ENCODE results near the gene NFIA. TPM values are rescaled to one million over a fixed set of nuclear protein-coding genes. Genes with fewer than 3 reads are reported as not detected.

NFIA gene
- total and polyA plus RNA-seq, 2 donors, result 7.9 to 10.3 TPM

DNA sequence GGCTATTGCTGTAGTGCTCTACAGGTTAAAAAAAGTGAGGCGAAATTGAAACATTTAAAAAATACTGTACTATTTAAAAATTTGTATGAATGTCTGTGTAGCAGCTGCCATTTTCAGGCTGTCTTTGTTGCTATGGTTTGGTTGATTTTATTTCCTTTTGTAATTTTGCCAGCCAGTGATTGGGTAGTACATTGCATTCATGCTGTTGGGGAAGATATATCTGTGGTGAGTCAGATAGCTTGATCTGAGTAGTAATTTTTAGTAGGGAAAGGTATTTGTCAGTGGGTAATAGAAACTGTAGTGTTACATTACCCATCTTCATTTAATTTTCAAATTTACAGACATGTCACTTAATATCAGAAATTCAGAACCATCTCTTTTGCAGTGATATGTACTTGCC lies 15.0 kb downstream of the NFIA start:
- Histone ChIP-seq H3K4me3 (ENCODE audit: low read length in 2 of 2) (no peak overlapping the region), H3K4me1 (ENCODE audit: control insufficient read depth in 2 of 2, insufficient read depth in 2 of 2, low read length in 2 of 2) (no peaks in the 10 kb centered on the region), H3K36me3 (ENCODE audit: control insufficient read depth in 2 of 2, insufficient read depth in 2 of 2, low read length in 1 of 2) (no peaks in the 10 kb centered on the region), H3K27me3 (ENCODE audit: control insufficient read depth in 2 of 2, insufficient read depth in 1 of 2, low read length in 1 of 2) (no peaks in the 10 kb centered on the region), H3K27ac (ENCODE audit: low read depth in 1 of 2, low read length in 1 of 2) (no peak overlapping the region), H3K9me3 (ENCODE audit: control insufficient read depth in 2 of 2, insufficient read depth in 1 of 2, low read length in 1 of 2) (no peaks in the 10 kb centered on the region)
- DNase-seq (ENCODE audit: low read depth in 6 of 9, low spot score in 9 of 9), result no peak
- 97% methylated on average over 1 of the region's 1 CpG for WGBS

DNA sequence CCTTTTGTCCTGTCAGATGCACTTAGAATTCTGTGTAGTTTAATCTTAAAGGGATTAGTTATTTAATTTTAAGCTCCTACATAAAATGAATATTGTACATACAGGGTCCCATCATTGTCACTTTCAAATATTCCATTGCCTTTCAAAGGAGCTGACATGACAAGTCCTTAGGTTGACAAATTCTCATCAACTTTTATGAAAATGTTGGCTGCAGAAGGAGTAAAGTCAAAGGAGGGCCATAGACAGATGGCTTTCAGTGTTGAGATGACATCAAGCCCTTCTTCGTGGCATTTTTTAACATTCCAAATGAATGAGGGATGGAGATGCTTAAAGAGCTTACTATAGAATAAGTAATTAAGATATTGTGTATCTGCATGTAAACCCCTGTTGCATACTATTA lies 15.4 kb downstream of the NFIA start:
- Histone ChIP-seq H3K4me1 (ENCODE audit: control insufficient read depth in 2 of 2, insufficient read depth in 2 of 2, low read length in 2 of 2) (no peaks in the 10 kb centered on the region), H3K36me3 (ENCODE audit: control insufficient read depth in 2 of 2, insufficient read depth in 2 of 2, low read length in 1 of 2) (no peaks in the 10 kb centered on the region), H3K27me3 (ENCODE audit: control insufficient read depth in 2 of 2, insufficient read depth in 1 of 2, low read length in 1 of 2) (no peaks in the 10 kb centered on the region), H3K9me3 (ENCODE audit: control insufficient read depth in 2 of 2, insufficient read depth in 1 of 2, low read length in 1 of 2) (no peaks in the 10 kb centered on the region), H3K4me3 (ENCODE audit: low read length in 2 of 2) (no peak overlapping the region), H3K27ac (ENCODE audit: low read depth in 1 of 2, low read length in 1 of 2) (no peak overlapping the region)
- 93% methylated on average over 1 of the region's 1 CpG for WGBS
- no peak for DNase-seq (ENCODE audit: low read depth in 6 of 9, low spot score in 9 of 9)

DNA sequence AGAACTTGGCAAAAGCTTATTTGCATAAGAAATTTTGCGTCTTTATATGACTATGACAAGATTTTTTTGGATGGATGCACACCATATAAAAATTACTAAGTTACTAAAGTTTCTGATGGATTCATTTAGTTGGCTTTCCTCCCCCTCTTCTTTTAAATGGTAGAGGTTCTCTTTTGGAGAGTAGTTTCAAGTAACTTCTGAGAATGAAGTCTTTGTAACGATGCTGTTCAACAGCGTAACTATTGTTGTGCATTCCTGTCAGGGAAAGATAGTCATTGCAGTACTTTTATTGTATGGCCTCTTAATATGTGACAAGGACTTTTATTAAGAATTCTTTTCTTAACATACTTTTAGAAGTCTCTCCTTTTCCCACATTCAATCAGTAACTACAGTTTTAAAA lies 16.0 kb downstream of the NFIA start:
- Histone ChIP-seq H3K36me3 (ENCODE audit: control insufficient read depth in 2 of 2, insufficient read depth in 2 of 2, low read length in 1 of 2) (no peaks in the 10 kb centered on the region), H3K4me1 (ENCODE audit: control insufficient read depth in 2 of 2, insufficient read depth in 2 of 2, low read length in 2 of 2) (no peaks in the 10 kb centered on the region), H3K9me3 (ENCODE audit: control insufficient read depth in 2 of 2, insufficient read depth in 1 of 2, low read length in 1 of 2) (no peaks in the 10 kb centered on the region), H3K27me3 (ENCODE audit: control insufficient read depth in 2 of 2, insufficient read depth in 1 of 2, low read length in 1 of 2) (no peaks in the 10 kb centered on the region), H3K4me3 (ENCODE audit: low read length in 2 of 2) (no peak overlapping the region), H3K27ac (ENCODE audit: low read depth in 1 of 2, low read length in 1 of 2) (no peak overlapping the region)
- WGBS, result 94% methylated on average over 3 of the region's 3 CpGs
- DNase-seq (ENCODE audit: low read depth in 6 of 9, low spot score in 9 of 9), result no peak

DNA sequence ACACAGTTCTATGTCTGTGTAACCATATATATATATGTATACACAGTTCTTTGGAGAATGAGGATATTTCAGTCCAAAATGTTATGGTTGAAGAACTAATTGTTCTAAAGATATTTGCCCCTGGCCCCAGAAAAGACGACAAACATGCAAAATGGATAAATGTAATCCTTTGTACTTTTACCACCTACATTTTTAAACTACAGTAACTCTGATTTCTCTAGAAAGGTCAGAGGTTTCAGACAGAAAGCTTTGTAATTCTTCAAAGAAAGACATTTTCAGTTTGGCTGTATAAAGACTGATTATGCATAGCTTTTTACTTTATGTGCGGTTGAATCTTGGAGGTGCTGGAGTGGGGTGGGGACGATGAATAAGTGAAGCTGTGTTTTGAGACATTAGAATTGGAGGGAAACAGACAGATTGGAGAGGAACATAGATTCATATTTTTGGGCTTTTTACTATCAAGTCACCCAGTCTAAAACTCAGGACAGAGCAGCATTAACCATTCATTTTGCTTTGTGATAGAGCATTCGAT lies 16.6 kb downstream of the NFIA start:
- H3K4me1 ChIP-seq (ENCODE audit: control insufficient read depth in 2 of 2, insufficient read depth in 2 of 2, low read length in 2 of 2), result no peaks in the 10 kb centered on the region
- no peak for DNase-seq (ENCODE audit: low read depth in 6 of 9, low spot score in 9 of 9)
- H3K4me3 ChIP-seq (ENCODE audit: low read length in 2 of 2), result no peak overlapping the region
- no peaks in the 10 kb centered on the region for H3K27me3 ChIP-seq (ENCODE audit: control insufficient read depth in 2 of 2, insufficient read depth in 1 of 2, low read length in 1 of 2)
- no peaks in the 10 kb centered on the region for H3K9me3 ChIP-seq (ENCODE audit: control insufficient read depth in 2 of 2, insufficient read depth in 1 of 2, low read length in 1 of 2)
- H3K27ac ChIP-seq (ENCODE audit: low read depth in 1 of 2, low read length in 1 of 2), result no peak overlapping the region
- no peaks in the 10 kb centered on the region for H3K36me3 ChIP-seq (ENCODE audit: control insufficient read depth in 2 of 2, insufficient read depth in 2 of 2, low read length in 1 of 2)
- WGBS, result 85% methylated on average over 4 of the region's 4 CpGs

DNA sequence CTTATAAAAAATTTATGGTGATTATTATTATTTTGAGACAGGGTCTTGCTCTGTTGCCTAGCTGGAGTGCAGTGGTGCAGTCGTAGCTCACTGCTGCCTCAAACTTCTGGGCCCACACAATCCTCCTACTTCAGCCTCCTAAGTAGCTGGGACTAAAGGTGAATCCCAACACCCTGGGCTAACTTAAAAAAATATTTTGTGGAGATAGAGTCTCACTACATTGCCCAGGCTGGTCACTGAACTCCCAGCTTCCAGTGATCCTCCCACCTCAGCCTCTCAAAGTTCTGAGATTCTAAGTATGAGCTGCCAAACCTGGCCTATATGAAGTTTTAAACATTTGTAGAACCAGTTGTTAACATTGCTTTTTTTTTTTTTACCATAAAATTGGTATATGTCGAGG lies 18.2 kb downstream of the NFIA start:
- Histone ChIP-seq H3K4me1 (ENCODE audit: control insufficient read depth in 2 of 2, insufficient read depth in 2 of 2, low read length in 2 of 2) (no peaks in the 10 kb centered on the region), H3K27ac (ENCODE audit: low read depth in 1 of 2, low read length in 1 of 2) (no peak overlapping the region), H3K27me3 (ENCODE audit: control insufficient read depth in 2 of 2, insufficient read depth in 1 of 2, low read length in 1 of 2) (no peaks in the 10 kb centered on the region), H3K36me3 (ENCODE audit: control insufficient read depth in 2 of 2, insufficient read depth in 2 of 2, low read length in 1 of 2) (no peaks in the 10 kb centered on the region), H3K4me3 (ENCODE audit: low read length in 2 of 2) (no peak overlapping the region), H3K9me3 (ENCODE audit: control insufficient read depth in 2 of 2, insufficient read depth in 1 of 2, low read length in 1 of 2) (no peaks in the 10 kb centered on the region)
- WGBS, result 97% methylated on average over 2 of the region's 2 CpGs
- DNase-seq (ENCODE audit: low read depth in 6 of 9, low spot score in 9 of 9), result no peak

DNA sequence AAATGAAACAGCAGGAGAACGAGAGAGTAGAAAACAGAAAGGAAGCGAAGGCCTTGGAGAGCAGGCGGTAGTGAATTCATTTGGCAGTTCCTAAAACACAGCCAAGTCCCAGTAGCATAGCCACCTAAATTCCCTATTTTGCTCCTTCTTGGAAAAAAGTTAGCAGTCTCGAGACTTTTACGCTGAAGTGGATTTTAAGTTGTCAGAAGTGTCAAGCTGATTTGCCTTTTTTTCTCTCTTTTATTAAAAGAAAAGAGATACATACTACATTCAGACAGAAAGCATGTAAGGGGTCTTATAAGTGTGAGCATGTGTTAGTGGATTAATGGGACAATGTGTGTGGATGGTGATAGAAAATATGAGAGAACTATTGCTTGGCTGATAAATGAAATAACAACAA lies 19.2 kb downstream of the NFIA start:
- no peaks in the 10 kb centered on the region for H3K4me1 ChIP-seq (ENCODE audit: control insufficient read depth in 2 of 2, insufficient read depth in 2 of 2, low read length in 2 of 2)
- H3K4me3 ChIP-seq (ENCODE audit: low read length in 2 of 2), result no peak overlapping the region
- no peak for DNase-seq (ENCODE audit: low read depth in 6 of 9, low spot score in 9 of 9)
- H3K27me3 ChIP-seq (ENCODE audit: control insufficient read depth in 2 of 2, insufficient read depth in 1 of 2, low read length in 1 of 2), result no peaks in the 10 kb centered on the region
- WGBS, result 91% methylated on average over 5 of the region's 5 CpGs
- no peaks in the 10 kb centered on the region for H3K36me3 ChIP-seq (ENCODE audit: control insufficient read depth in 2 of 2, insufficient read depth in 2 of 2, low read length in 1 of 2)
- peak overlapping the region in 1 of 2 donors; percentile 35 for H3K27ac ChIP-seq (ENCODE audit: low read depth in 1 of 2, low read length in 1 of 2)
- no peaks in the 10 kb centered on the region for H3K9me3 ChIP-seq (ENCODE audit: control insufficient read depth in 2 of 2, insufficient read depth in 1 of 2, low read length in 1 of 2)

DNA sequence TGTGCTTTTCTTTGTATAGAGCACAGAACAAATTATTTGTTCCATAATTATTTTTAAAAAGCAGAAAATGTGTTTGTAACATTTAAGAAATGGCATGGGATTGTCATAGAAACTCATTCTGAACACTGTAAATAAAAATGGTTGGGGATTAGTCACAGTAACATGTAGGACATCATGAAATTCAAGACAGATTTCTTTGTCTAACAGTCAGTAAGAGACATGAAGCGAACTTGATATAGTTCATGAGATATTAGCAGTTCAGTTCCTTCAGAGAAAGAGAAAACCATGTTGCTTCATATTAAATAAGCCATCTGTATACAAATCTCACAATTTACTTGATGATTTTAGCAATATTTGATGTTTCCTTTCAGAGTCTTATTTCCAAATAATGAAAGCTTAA lies 19.7 kb downstream of the NFIA start:
- DNase-seq (ENCODE audit: low read depth in 6 of 9, low spot score in 9 of 9), result no peak
- Histone ChIP-seq H3K4me1 (ENCODE audit: control insufficient read depth in 2 of 2, insufficient read depth in 2 of 2, low read length in 2 of 2) (no peaks in the 10 kb centered on the region), H3K36me3 (ENCODE audit: control insufficient read depth in 2 of 2, insufficient read depth in 2 of 2, low read length in 1 of 2) (no peaks in the 10 kb centered on the region), H3K27me3 (ENCODE audit: control insufficient read depth in 2 of 2, insufficient read depth in 1 of 2, low read length in 1 of 2) (no peaks in the 10 kb centered on the region), H3K27ac (ENCODE audit: low read depth in 1 of 2, low read length in 1 of 2) (peak overlapping the region in 1 of 2 donors; percentile 35), H3K9me3 (ENCODE audit: control insufficient read depth in 2 of 2, insufficient read depth in 1 of 2, low read length in 1 of 2) (no peaks in the 10 kb centered on the region), H3K4me3 (ENCODE audit: low read length in 2 of 2) (no peak overlapping the region)
- 91% methylated on average over 1 of the region's 1 CpG for WGBS

DNA sequence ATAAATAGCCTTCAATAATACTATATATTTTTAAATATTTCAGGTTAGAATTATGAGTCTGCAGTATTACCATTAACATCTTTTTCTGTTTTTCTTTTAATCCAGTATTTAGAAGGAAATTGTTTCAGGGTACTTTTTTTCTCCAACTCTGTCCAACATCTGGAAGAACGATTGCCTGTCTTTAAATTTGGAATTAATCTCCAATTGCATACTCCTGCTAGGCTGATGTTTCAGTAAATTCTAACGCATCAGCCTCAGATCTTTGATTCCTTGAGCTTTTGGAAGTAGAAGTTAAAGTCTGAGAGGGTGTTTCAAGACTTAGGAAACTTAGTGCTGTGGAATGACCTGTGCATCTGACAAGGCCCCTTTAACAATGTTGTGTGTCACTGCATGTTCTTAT lies 20.3 kb downstream of the NFIA start:
- Histone ChIP-seq H3K36me3 (ENCODE audit: control insufficient read depth in 2 of 2, insufficient read depth in 2 of 2, low read length in 1 of 2) (no peaks in the 10 kb centered on the region), H3K27me3 (ENCODE audit: control insufficient read depth in 2 of 2, insufficient read depth in 1 of 2, low read length in 1 of 2) (no peaks in the 10 kb centered on the region), H3K4me1 (ENCODE audit: control insufficient read depth in 2 of 2, insufficient read depth in 2 of 2, low read length in 2 of 2) (no peaks in the 10 kb centered on the region), H3K27ac (ENCODE audit: low read depth in 1 of 2, low read length in 1 of 2) (no peak overlapping the region), H3K4me3 (ENCODE audit: low read length in 2 of 2) (no peak overlapping the region), H3K9me3 (ENCODE audit: control insufficient read depth in 2 of 2, insufficient read depth in 1 of 2, low read length in 1 of 2) (no peaks in the 10 kb centered on the region)
- DNase-seq (ENCODE audit: low read depth in 6 of 9, low spot score in 9 of 9), result no peak
- WGBS, result 90% methylated on average over 2 of the region's 2 CpGs

DNA sequence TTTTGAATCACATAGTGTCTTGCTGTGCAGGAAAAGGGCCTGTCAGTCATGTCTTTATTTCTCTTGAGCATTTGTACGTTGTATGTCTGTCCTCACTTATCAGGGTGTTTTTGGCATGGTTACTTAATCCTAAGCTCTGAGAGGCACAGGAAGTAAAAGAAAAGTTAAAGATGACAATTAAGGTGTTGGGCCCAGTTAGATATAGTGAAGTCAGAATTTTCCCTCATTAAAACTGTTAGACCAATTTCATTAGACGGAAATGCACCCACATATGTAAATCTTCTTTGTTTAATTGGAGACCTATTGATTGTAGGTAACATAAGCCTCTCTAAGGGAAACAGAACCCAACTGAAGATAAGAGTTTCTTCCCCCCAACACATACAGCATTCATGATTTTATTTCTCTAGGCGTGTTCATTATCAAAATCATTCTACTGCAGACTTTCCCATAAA lies 21.9 kb downstream of the NFIA start:
- H3K36me3 ChIP-seq (ENCODE audit: control insufficient read depth in 2 of 2, insufficient read depth in 2 of 2, low read length in 1 of 2), result no peaks in the 10 kb centered on the region
- H3K27ac ChIP-seq (ENCODE audit: low read depth in 1 of 2, low read length in 1 of 2), result no peak overlapping the region
- H3K4me1 ChIP-seq (ENCODE audit: control insufficient read depth in 2 of 2, insufficient read depth in 2 of 2, low read length in 2 of 2), result no peaks in the 10 kb centered on the region
- H3K27me3 ChIP-seq (ENCODE audit: control insufficient read depth in 2 of 2, insufficient read depth in 1 of 2, low read length in 1 of 2), result no peaks in the 10 kb centered on the region
- DNase-seq (ENCODE audit: low read depth in 6 of 9, low spot score in 9 of 9), result no peak
- WGBS, result 96% methylated on average over 3 of the region's 3 CpGs
- no peak overlapping the region for H3K4me3 ChIP-seq (ENCODE audit: low read length in 2 of 2)
- H3K9me3 ChIP-seq (ENCODE audit: control insufficient read depth in 2 of 2, insufficient read depth in 1 of 2, low read length in 1 of 2), result no peaks in the 10 kb centered on the region

DNA sequence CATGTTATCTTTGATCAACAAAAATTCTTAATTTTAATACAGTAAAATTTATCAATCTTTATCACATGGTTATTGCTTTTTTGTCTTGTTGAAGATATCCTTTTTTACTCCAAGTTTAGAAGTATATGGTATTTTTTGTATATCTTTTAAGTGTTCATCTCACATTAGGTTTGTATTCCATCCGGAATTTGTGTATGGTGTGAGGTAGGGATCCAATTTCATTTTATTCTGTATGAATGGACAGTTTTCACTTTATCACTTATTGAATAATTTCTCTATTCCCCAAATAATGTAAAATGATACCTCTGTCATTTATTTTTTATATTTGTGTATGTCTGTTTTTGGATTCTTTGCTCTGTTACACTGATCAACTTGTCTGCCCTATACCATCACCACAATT lies 25.3 kb downstream of the NFIA start:
- no peaks in the 10 kb centered on the region for H3K4me1 ChIP-seq (ENCODE audit: control insufficient read depth in 2 of 2, insufficient read depth in 2 of 2, low read length in 2 of 2)
- WGBS, result 97% methylated on average over 1 of the region's 1 CpG
- no peaks in the 10 kb centered on the region for H3K27me3 ChIP-seq (ENCODE audit: control insufficient read depth in 2 of 2, insufficient read depth in 1 of 2, low read length in 1 of 2)

More for the DNA sequence above, 25.3 kb downstream of the NFIA start:
- H3K4me3 ChIP-seq (ENCODE audit: low read length in 2 of 2), result no peak overlapping the region
- no peaks in the 10 kb centered on the region for H3K9me3 ChIP-seq (ENCODE audit: control insufficient read depth in 2 of 2, insufficient read depth in 1 of 2, low read length in 1 of 2)
- no peak for DNase-seq (ENCODE audit: low read depth in 6 of 9, low spot score in 9 of 9)
- no peaks in the 10 kb centered on the region for H3K36me3 ChIP-seq (ENCODE audit: control insufficient read depth in 2 of 2, insufficient read depth in 2 of 2, low read length in 1 of 2)
- no peak overlapping the region for H3K27ac ChIP-seq (ENCODE audit: low read depth in 1 of 2, low read length in 1 of 2)

All from thymus (tissue), 11 donors.